Nephron progenitor cell (in vitro differentiated cells): ENCODE results near the gene EZR.

ENCODE experiments used
- DNase-seq: peaks from one replicate; pipeline ENCODE4 v3.0.0; 2021
- H3K27ac Mint-ChIP-seq: 2 replicates; pipeline ENCODE4 v1.8.0; 2021; ENCODE audit warnings: mild to moderate bottlenecking, moderate library complexity, mixed read lengths
- H3K27me3 Mint-ChIP-seq: 2 replicates; pipeline ENCODE4 v1.8.0; 2021; ENCODE audit warnings: mild to moderate bottlenecking, low read depth, mixed read lengths; ENCODE audit not compliant: poor library complexity
- H3K36me3 Mint-ChIP-seq: 2 replicates; pipeline ENCODE4 v1.8.0; 2021; ENCODE audit warnings: low read depth, mixed read lengths
- H3K4me1 Mint-ChIP-seq: 2 replicates; pipeline ENCODE4 v1.8.0; 2021; ENCODE audit warnings: mixed read lengths
- H3K4me3 Mint-ChIP-seq: 2 replicates; pipeline ENCODE4 v1.8.0; 2021; ENCODE audit warnings: mild to moderate bottlenecking, moderate library complexity, mixed read lengths
- H3K9me3 Mint-ChIP-seq: 2 replicates; pipeline ENCODE4 v1.8.0; 2021; ENCODE audit warnings: mild to moderate bottlenecking, moderate library complexity, mixed read lengths
- CTCF ChIP-seq: fragments of 200-600 bp; sonication (generic); IDR thresholded peaks from 2 replicates; pipeline ENCODE4 v1.5.0; 2021; ENCODE audit warnings: antibody characterized with exemption

EZR gene

GRCh38 chr6:158816803-158817727, 2.1 kb downstream of the EZR start:
- H3K9me3 Mint-ChIP-seq = peaks cover 6% of the 10 kb centered on the region
- peak overlapping the region; percentile 97 for H3K4me3 Mint-ChIP-seq
- DNase-seq = peak; percentile 25
- peaks cover 21% of the 10 kb centered on the region for H3K27me3 Mint-ChIP-seq
- no peak overlapping the region for H3K27ac Mint-ChIP-seq
- no peak for TF ChIP-seq CTCF
- H3K4me1 Mint-ChIP-seq = peaks cover 46% of the 10 kb centered on the region
- peaks cover 18% of the 10 kb centered on the region for H3K36me3 Mint-ChIP-seq

DNA sequence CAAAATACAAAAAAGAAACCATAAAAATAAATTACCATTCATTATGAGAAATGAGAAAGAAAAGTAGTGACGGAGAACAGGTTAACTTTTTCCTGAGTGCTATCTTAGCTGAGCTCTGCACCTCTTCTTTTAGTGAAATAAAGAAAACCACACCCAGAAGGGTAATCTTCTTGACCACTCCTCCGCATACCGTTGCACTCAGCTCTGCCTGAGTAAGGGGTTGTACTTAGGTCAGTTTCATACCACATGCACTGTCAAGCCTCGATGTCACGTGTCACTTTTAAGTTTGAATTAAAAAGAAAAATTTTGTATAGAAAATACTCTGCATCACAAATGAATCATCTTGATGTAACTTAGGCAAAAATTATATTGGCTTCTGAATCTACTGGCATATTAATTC, 2.8 kb downstream of the EZR start:
- Mint-ChIP-seq H3K27me3 (peaks cover 20% of the 10 kb centered on the region), H3K4me3 (peak overlapping the region; percentile 97), H3K9me3 (peaks cover 6% of the 10 kb centered on the region), H3K36me3 (peaks cover 18% of the 10 kb centered on the region), H3K27ac (no peak overlapping the region), H3K4me1 (peaks cover 50% of the 10 kb centered on the region)
- DNase-seq = no peak
- TF ChIP-seq CTCF = no peak

DNA sequence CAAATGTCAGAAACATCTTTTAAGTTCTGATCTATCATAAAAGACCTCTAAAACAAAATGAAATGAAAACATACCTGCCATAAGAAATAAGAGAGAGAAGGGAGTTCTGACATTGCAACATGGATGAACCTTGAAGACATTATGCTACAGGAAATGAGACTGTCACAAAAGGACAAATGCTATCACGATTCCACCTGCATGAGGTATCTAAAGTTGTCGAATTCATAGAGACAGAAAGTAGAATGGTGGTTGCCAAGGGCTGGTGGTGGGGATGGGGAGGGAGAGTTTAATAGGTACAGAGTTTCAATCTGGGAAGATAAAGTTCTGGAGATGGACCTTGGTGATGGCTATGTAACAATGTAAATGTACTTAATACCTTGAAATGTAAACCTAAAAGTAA, 3.3 kb downstream of the EZR start:
- H3K27ac Mint-ChIP-seq = no peak overlapping the region

DNA sequence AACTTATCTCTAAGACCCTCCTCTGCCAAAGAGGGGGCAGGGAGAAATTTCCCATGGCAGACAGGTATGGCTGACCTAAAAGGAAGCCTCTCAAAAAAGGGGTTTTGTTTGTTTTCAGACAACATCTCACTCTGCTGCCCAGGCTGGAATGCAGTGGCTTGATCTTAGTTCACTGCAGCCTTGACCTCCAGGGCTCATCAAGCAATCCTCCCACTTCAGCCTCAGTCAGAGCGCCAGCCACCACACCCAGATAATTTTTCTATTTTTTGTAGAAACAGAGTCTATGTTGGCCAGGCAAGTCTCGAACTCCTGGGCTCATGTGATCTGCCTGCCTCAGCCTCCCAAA, 3.8 kb downstream of the EZR start:
- TF ChIP-seq CTCF = no peak
- no peak overlapping the region for H3K27ac Mint-ChIP-seq
- peaks cover 18% of the 10 kb centered on the region for H3K36me3 Mint-ChIP-seq
- H3K27me3 Mint-ChIP-seq = peaks cover 18% of the 10 kb centered on the region
- DNase-seq = no peak
- peaks cover 6% of the 10 kb centered on the region for H3K9me3 Mint-ChIP-seq
- H3K4me3 Mint-ChIP-seq = peak overlapping the region; percentile 20
- H3K4me1 Mint-ChIP-seq = peaks cover 56% of the 10 kb centered on the region

More for the DNA sequence above, 3.3 kb downstream of the EZR start:
- H3K4me1 Mint-ChIP-seq = peaks cover 50% of the 10 kb centered on the region
- peak overlapping the region; percentile 97 for H3K4me3 Mint-ChIP-seq
- peaks cover 18% of the 10 kb centered on the region for H3K36me3 Mint-ChIP-seq
- H3K27me3 Mint-ChIP-seq = peaks cover 18% of the 10 kb centered on the region
- no peak for TF ChIP-seq CTCF
- H3K9me3 Mint-ChIP-seq = peaks cover 6% of the 10 kb centered on the region
- DNase-seq = no peak

DNA sequence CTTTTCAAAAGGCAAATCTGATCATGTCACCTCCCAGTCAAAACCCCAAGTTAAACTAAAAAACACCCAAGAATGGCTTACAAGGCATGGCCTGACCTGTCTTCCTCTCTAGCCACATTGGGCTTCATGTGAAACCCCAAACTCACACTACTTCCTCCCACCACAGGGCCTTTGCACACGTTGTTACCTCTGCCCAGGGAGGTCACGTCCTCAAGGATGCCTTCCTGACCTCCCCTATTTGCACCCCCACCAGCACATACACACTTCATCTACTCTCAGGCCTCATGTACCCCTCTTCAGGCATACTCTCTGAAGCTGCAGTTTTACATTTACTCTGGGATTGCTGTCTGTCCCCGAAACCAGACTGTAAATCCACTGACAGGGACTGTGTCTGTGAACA, 6.1 kb downstream of the EZR start:
- Mint-ChIP-seq H3K27me3 (peaks cover 13% of the 10 kb centered on the region), H3K27ac (no peak overlapping the region), H3K36me3 (peaks cover 20% of the 10 kb centered on the region), H3K4me1 (peaks cover 78% of the 10 kb centered on the region), H3K4me3 (no peak overlapping the region), H3K9me3 (no peaks in the 10 kb centered on the region)
- no peak for TF ChIP-seq CTCF
- DNase-seq = no peak

DNA sequence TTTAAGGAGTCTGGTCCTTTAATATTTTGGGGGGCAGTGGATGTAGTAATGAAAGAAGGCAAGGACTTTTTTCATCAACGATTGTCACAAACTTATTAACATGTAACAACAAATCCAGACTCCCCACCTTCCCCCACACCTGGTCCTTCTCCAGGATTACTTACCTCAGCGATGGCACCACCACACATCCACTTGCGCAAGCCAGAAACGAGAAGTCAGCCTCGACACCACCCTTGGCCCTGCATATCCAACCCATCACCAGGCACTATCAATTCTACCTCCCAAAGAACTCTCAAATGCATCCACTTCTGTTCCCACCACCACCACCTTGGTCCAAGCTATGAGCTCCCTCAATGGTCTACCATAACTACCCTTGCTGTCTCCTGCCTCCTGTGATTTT, 6.6 kb downstream of the EZR start:
- Mint-ChIP-seq H3K4me1 (peaks cover 78% of the 10 kb centered on the region), H3K9me3 (no peaks in the 10 kb centered on the region), H3K36me3 (peaks cover 24% of the 10 kb centered on the region), H3K27ac (no peak overlapping the region), H3K4me3 (no peak overlapping the region), H3K27me3 (peaks cover 9% of the 10 kb centered on the region)
- no peak for TF ChIP-seq CTCF
- DNase-seq = no peak
